SJCRH30 (cell line): Measurements from ENCODE around the gene CKMT2. TPM values are rescaled to one million over a fixed set of nuclear protein-coding genes. Genes with fewer than 3 reads are reported as not detected.

Source experiments
- total RNA-seq: library from RNA; depleted of rRNA; stranded (reverse); fragments of >200 nt; shearing (Covaris generic); gene quantifications from 2 replicates; pipeline ENCODE4 v1.2.3, GENCODE V29; 2014; rRNA removed

The CKMT2 gene
- total RNA-seq, 1 experiment from 2014 or later, result not detected

Other genes starting within 250 kb of the CKMT2 start
- 39.8 and 46.9 TPM in 2 replicates for gene ZCCHC9, start 68.3 kb downstream of the CKMT2 start, total RNA-seq
- gene ACOT12, start 160.8 kb downstream of the CKMT2 start, total RNA-seq, result 0.14 TPM in 1 of 2 replicates, not detected in the other